IMR-90 (cell line): ENCODE data around the gene ANKRD45. TPM values are rescaled to one million over a fixed set of nuclear protein-coding genes. Genes with fewer than 3 reads are reported as not detected.

Experiments
- ATAC-seq: fragments of 200-7000 bp; cut with Tn5 transposase; 2 replicates; pipeline ENCODE4 v1.9.1; 2020; ENCODE audit warnings: low read depth, mild to moderate bottlenecking, moderate library complexity
- BruUV-seq: library from RNA; stranded (reverse); fragments of 400-500 nt; replicated peaks from 2 replicates; lab custom pipeline; 2021; lab: Mats Ljungman, UMichigan
- CTCF ChIA-PET: fragments of 300-600 bp; formaldehyde crosslinking; extraction: SDS; loops from one replicate; lab custom pipeline; 2021; ENCODE audit warnings: antibody characterized with exemption; lab: Yijun Ruan, JAX
- POLR2A ChIA-PET: fragments of 300-600 bp; sonication (Branson Sonifier 250); formaldehyde crosslinking; loops from one replicate; lab custom pipeline; 2022; ENCODE audit warnings: antibody characterized with exemption; ENCODE audit not compliant: unreplicated experiment; lab: Charles Lee
- DNase-seq: peaks from one replicate; pipeline ENCODE4 v3.0.0; 2013
- H2AFZ ChIP-seq: replicated peaks from 2 replicates; pipeline ENCODE3; 2013; ENCODE audit warnings: low read length, mild to moderate bottlenecking; ENCODE audit not compliant: poor library complexity
- H2AK5ac ChIP-seq: 2 replicates; pipeline ENCODE4 v1.6.1; 2013; ENCODE audit warnings: low read depth, low read length, inconsistent platforms
- H2AK9ac ChIP-seq: replicated peaks from 2 replicates; pipeline ENCODE3; 2013; ENCODE audit warnings: mild to moderate bottlenecking, low read depth, low read length, moderate library complexity; ENCODE audit not compliant: poor library complexity
- H2BK120ac ChIP-seq: 2 replicates; pipeline ENCODE4 v1.6.1; 2013; ENCODE audit warnings: low read depth, low read length, inconsistent platforms
- H2BK15ac ChIP-seq: 3 replicates; pipeline ENCODE4 v1.6.1; 2013; ENCODE audit warnings: low read depth, low read length, inconsistent platforms
- H2BK20ac ChIP-seq: 2 replicates; pipeline ENCODE4 v1.6.1; 2013; ENCODE audit warnings: low read depth, mild to moderate bottlenecking, inconsistent platforms, low read length, moderate library complexity
- H2BK5ac ChIP-seq: 2 replicates; pipeline ENCODE4 v1.6.1; 2013; ENCODE audit warnings: mild to moderate bottlenecking, low read depth, low read length, inconsistent platforms; ENCODE audit not compliant: poor library complexity, severe bottlenecking
- H3K14ac ChIP-seq: replicated peaks from 2 replicates; pipeline ENCODE4 v1.6.1; 2013; ENCODE audit warnings: low read depth, low read length, inconsistent platforms
- H3K18ac ChIP-seq: 2 replicates; pipeline ENCODE4 v1.6.1; 2013; ENCODE audit warnings: low read depth, low read length, control low read depth
- H3K23ac ChIP-seq: 2 replicates; pipeline ENCODE4 v1.6.1; 2013; ENCODE audit warnings: low read depth, low read length, inconsistent platforms
- H3K27ac ChIP-seq: 2 replicates; pipeline ENCODE4 v1.5.1; 2013; ENCODE audit warnings: mild to moderate bottlenecking, control low read depth, low read length; ENCODE audit not compliant: insufficient read depth
- H3K27me3 ChIP-seq: 2 replicates; pipeline ENCODE4 v1.6.1; 2013; ENCODE audit warnings: low read length; ENCODE audit not compliant: control insufficient read depth, insufficient read depth
- H3K36me3 ChIP-seq: 2 replicates; pipeline ENCODE4 v1.6.1; 2013; ENCODE audit warnings: low read length, mixed read lengths; ENCODE audit not compliant: control insufficient read depth, insufficient read depth
- H3K4ac ChIP-seq: 2 replicates; pipeline ENCODE4 v1.6.1; 2013; ENCODE audit warnings: low read depth, low read length, inconsistent platforms
- H3K4me1 ChIP-seq: 2 replicates; pipeline ENCODE4 v1.6.1; 2013; ENCODE audit warnings: low read length, mixed read lengths; ENCODE audit not compliant: control insufficient read depth, insufficient read depth
- H3K4me2 ChIP-seq: 2 replicates; pipeline ENCODE4 v1.6.1; 2013; ENCODE audit warnings: low read depth, mild to moderate bottlenecking, control low read depth, low read length, moderate library complexity
- H3K4me3 ChIP-seq: 2 replicates; pipeline ENCODE4 v1.5.1; 2013; ENCODE audit warnings: low read depth, mild to moderate bottlenecking, control low read depth, low read length, moderate library complexity; ENCODE audit not compliant: insufficient read depth
- H3K56ac ChIP-seq: 2 replicates; pipeline ENCODE4 v1.6.1; 2013; ENCODE audit warnings: low read length, inconsistent platforms; ENCODE audit not compliant: insufficient read depth; ENCODE audit errors: extremely low read depth
- H3K79me1 ChIP-seq, 2 experiments: 2 replicates each; pipeline ENCODE4 v1.6.1; 2013; ENCODE audit warnings: low read length in 2 of 2, inconsistent platforms in 1 of 2, low read depth in 1 of 2
- H3K9ac ChIP-seq: 2 replicates; pipeline ENCODE4 v1.6.1; 2013; ENCODE audit warnings: low read depth, low read length, control low read depth
- H3K9me1 ChIP-seq: 2 replicates; pipeline ENCODE4 v1.6.1; 2013; ENCODE audit warnings: low read length, inconsistent platforms; ENCODE audit not compliant: insufficient read depth
- H3K9me3 ChIP-seq: 2 replicates; pipeline ENCODE4 v1.6.1; 2013; ENCODE audit warnings: low read length; ENCODE audit not compliant: control insufficient read depth, insufficient read depth
- H4K20me1 ChIP-seq: 2 replicates; pipeline ENCODE4 v1.6.1; 2013; ENCODE audit warnings: low read length, inconsistent platforms; ENCODE audit not compliant: insufficient read depth
- H4K5ac ChIP-seq: 2 replicates; pipeline ENCODE4 v1.6.1; 2013; ENCODE audit warnings: mild to moderate bottlenecking, low read depth, low read length, control low read depth
- H4K8ac ChIP-seq, 2 experiments: 2 replicates each; pipeline ENCODE4 v1.6.1; 2013; ENCODE audit warnings: low read depth in 2 of 2, low read length in 2 of 2, control low read depth in 1 of 2, inconsistent platforms in 1 of 2
- H4K91ac ChIP-seq: 2 replicates; pipeline ENCODE4 v1.6.1; 2013; ENCODE audit warnings: low read depth, low read length, inconsistent platforms; ENCODE audit not compliant: insufficient read depth
- CHD1 ChIP-seq: IDR thresholded peaks from 2 replicates; pipeline ENCODE4 v1.6.1; 2012; ENCODE audit warnings: low read depth, low read length, improper control_type of control experiment
- WGBS, 2 experiments: methylation state at CpG; one replicate each; pipeline versions ENCODE4 v1.1.5 to v1.1.7; 2013; ENCODE audit warnings: missing lambda C conversion rate in 2 of 2; ENCODE audit not compliant: insufficient read length in 1 of 2; ENCODE audit errors: extremely low coverage in 2 of 2; 5-methylcytosine and 5-hydroxymethylcytosine counted together
- dilution Hi-C: fragments of 300-500 bp; cut with HindIII; formaldehyde crosslinking; loops from one replicate; pipeline ENCODE4 v1.14.3; 2018; ENCODE audit warnings: low sequenced_read_pairs; ENCODE audit not compliant: unreplicated experiment
- in situ Hi-C: fragments of 300-500 bp; cut with MboI; formaldehyde crosslinking; loops from 3 replicates; pipeline ENCODE4 v1.14.3; 2019; ENCODE audit warnings: low sequenced_read_pairs, inconsistent platforms, mixed read lengths
- intact Hi-C: fragments of 100-400 bp; cut with micrococcal nuclease; formaldehyde crosslinking; loops from 2 replicates; pipeline ENCODE4 v1.10.0; 2022
- polyA plus RNA-seq, 3 experiments: library from polyadenylated mRNA; depleted of rRNA; stranded (reverse); fragments of >200 nt; gene quantifications; 2 replicates each; pipeline ENCODE4 v1.2.3, GENCODE V29; 2012; ENCODE audit warnings: low replicate concordance in 1 of 3
- total RNA-seq: library from RNA; depleted of rRNA; stranded (reverse); fragments of >200 nt; gene quantifications from 2 replicates; pipeline ENCODE4 v1.2.3, GENCODE V29; 2012

Gene ANKRD45
- total and polyA plus RNA-seq, 2 of the 4 experiments (the other 2 are of a cell fraction) = under 0.01 TPM; not detected in 1

DNA sequence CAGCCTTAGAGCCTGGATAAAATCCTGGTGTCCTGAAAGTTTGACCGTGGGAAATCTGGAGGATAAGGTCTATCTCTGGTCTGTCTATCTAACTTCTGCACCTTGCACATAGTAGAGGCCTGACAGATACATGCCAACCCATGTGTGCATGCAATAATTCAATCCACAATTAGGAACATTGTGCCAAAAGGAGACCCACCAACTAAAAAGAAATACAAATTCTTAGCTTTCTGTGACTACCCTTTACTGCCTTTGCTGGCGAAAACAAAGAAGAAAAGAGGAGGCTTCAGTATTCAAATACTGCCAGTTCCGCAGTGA, 44.7 kb upstream of the ANKRD45 start:
- no peaks in the 10 kb centered on the region for H3K36me3 ChIP-seq
- no peak overlapping the region for H3K23ac ChIP-seq
- 0 out of 2 replicates have a peak, but pooled peaks cover 3% of the 10 kb centered on the region for H3K9me1 ChIP-seq
- POLR2A ChIA-PET = interaction anchor here (1.2 kb wide), 1 partner anchor 238 kb away, joined by 3 read pairs; no protein-coding TSS in a partner anchor
- dilution Hi-C loops (no loop called here), intact Hi-C loops (loop anchor here (1.0 to 10.0 kb wide), 2 partner anchors 236 to 970 kb away; no protein-coding TSS in a partner anchor), in situ Hi-C loops (no loop called here)
- peak overlapping the region; percentile 76; the same call in 1 of the 2 replicates for H3K4me3 ChIP-seq
- H4K91ac ChIP-seq = peak overlapping the region; percentile 49; the same call in 1 of the 2 replicates
- H3K18ac ChIP-seq = no peak overlapping the region
- H2BK20ac ChIP-seq = no peak overlapping the region; the same call in 1 of the 2 replicates
- no peak overlapping the region for H2AK9ac ChIP-seq
- H3K56ac ChIP-seq = no peak overlapping the region
- H4K5ac ChIP-seq = peak overlapping the region; percentile 97
- H3K4me2 ChIP-seq = peak overlapping the region; percentile 75
- BruUV-seq = no TSS peak
- H3K27ac ChIP-seq = no peak overlapping the region
- WGBS, 2 experiments = no CpG with 5 or more reads among the region's 3 CpGs
- CTCF ChIA-PET = interaction anchor here (0.5 kb wide), 1 partner anchor 43 kb away, joined by 4 read pairs; no protein-coding TSS in a partner anchor
- H3K14ac ChIP-seq = no peak overlapping the region
- ATAC-seq (no peak), DNase-seq (no peak)
- no peaks in the 10 kb centered on the region for H4K20me1 ChIP-seq
- peaks cover 5 to 18% of the 10 kb centered on the region in 2 experiments; a peak in 2 of 4 replicates for H3K79me1 ChIP-seq
- H2BK120ac ChIP-seq = no peak overlapping the region
- no peaks in the 10 kb centered on the region for H3K9me3 ChIP-seq
- H2AFZ ChIP-seq = peak overlapping the region; percentile 95
- H3K4me1 ChIP-seq = no peaks in the 10 kb centered on the region
- peak overlapping the region; percentile 40; the same call in 1 of the 2 replicates for H3K4ac ChIP-seq
- H2AK5ac ChIP-seq = no peak overlapping the region
- TF ChIP-seq CHD1 = no peak
- peak overlapping the region; percentile 7 for H2BK5ac ChIP-seq
- no peak overlapping the region for H3K9ac ChIP-seq
- H2BK15ac ChIP-seq = no peak overlapping the region
- peaks cover 4% of the 10 kb centered on the region; the same call in 1 of the 2 replicates for H3K27me3 ChIP-seq
- peak overlapping the region; percentile 100 for H4K8ac ChIP-seq
